GM23338 (cell line): ENCODE data around the gene TAF3. TPM values are rescaled to one million over a fixed set of nuclear protein-coding genes. Genes with fewer than 3 reads are reported as not detected.

Source experiments
- ATAC-seq: fragments of 200-7000 bp; cut with Tn5 transposase; 3 replicates; pipeline ENCODE4 v1.9.1; 2020
- DNase-seq: peaks from one replicate; pipeline ENCODE4 v3.0.0-alpha.2; 2015; ENCODE audit warnings: low spot score
- H2AFZ ChIP-seq: fragments of 200-600 bp; sonication (generic); 2 replicates; pipeline ENCODE4 v1.8.0; 2016; ENCODE audit warnings: antibody characterized with exemption, mild to moderate bottlenecking, moderate library complexity
- H3F3A ChIP-seq: fragments of 200-600 bp; sonication (generic); replicated peaks from 2 replicates; pipeline ENCODE4 v1.8.0; 2017; ENCODE audit warnings: antibody characterized with exemption, mixed run types, low read depth
- H3K27ac ChIP-seq: fragments of 200-600 bp; sonication (generic); 2 replicates; pipeline ENCODE4 v1.6.1; 2016; ENCODE audit warnings: low read depth
- H3K27me3 ChIP-seq: fragments of 200-600 bp; sonication (generic); 2 replicates; pipeline ENCODE4 v1.8.0; 2016; ENCODE audit warnings: mild to moderate bottlenecking, mixed run types, moderate library complexity; ENCODE audit not compliant: insufficient read depth
- H3K36me3 ChIP-seq: fragments of 200-600 bp; sonication (generic); 2 replicates; pipeline ENCODE4 v1.8.0; 2016; ENCODE audit warnings: mild to moderate bottlenecking; ENCODE audit not compliant: insufficient read depth
- H3K4me1 ChIP-seq: fragments of 200-600 bp; sonication (generic); 2 replicates; pipeline ENCODE4 v1.8.0; 2016; ENCODE audit warnings: mild to moderate bottlenecking, moderate library complexity; ENCODE audit not compliant: insufficient read depth
- H3K4me2 ChIP-seq: fragments of 200-600 bp; sonication (generic); 2 replicates; pipeline ENCODE4 v1.7.1; 2017; ENCODE audit warnings: mixed run types
- H3K4me3 ChIP-seq: fragments of 200-600 bp; sonication (generic); 2 replicates; pipeline ENCODE4 v1.6.1; 2016; ENCODE audit warnings: mixed run types
- H3K79me2 ChIP-seq: fragments of 200-600 bp; sonication (generic); replicated peaks from 2 replicates; pipeline ENCODE4 v1.8.0; 2017; ENCODE audit warnings: mild to moderate bottlenecking; ENCODE audit not compliant: insufficient read depth
- H3K9me2 ChIP-seq: fragments of 200-600 bp; sonication (generic); 2 replicates; pipeline ENCODE4 v1.8.0; 2017; ENCODE audit not compliant: insufficient read depth
- H4K20me1 ChIP-seq: fragments of 200-600 bp; sonication (generic); replicated peaks from 2 replicates; pipeline ENCODE4 v1.8.0; 2017; ENCODE audit warnings: mild to moderate bottlenecking; ENCODE audit not compliant: insufficient read depth
- H3K27ac Mint-ChIP-seq: 2 replicates; pipeline ENCODE4 v1.8.0; 2020; ENCODE audit warnings: inconsistent platforms, mild to moderate bottlenecking, moderate library complexity, mixed read lengths
- H3K27me3 Mint-ChIP-seq: 3 replicates; pipeline ENCODE4 v1.8.0; 2022; ENCODE audit warnings: low read depth, mild to moderate bottlenecking, moderate library complexity, mixed read lengths, inconsistent platforms; ENCODE audit not compliant: insufficient read depth, poor library complexity
- H3K36me3 Mint-ChIP-seq: 3 replicates; pipeline ENCODE4 v1.8.0; 2021; ENCODE audit warnings: low read depth, mild to moderate bottlenecking, inconsistent platforms, moderate library complexity, mixed read lengths
- H3K4me1 Mint-ChIP-seq: 3 replicates; pipeline ENCODE4 v1.8.0; 2020; ENCODE audit warnings: mild to moderate bottlenecking, inconsistent platforms, mixed read lengths
- H3K4me3 Mint-ChIP-seq: 3 replicates; pipeline ENCODE4 v1.8.0; 2021; ENCODE audit warnings: moderate library complexity, mild to moderate bottlenecking, inconsistent platforms, mixed read lengths
- H3K9me3 Mint-ChIP-seq: 3 replicates; pipeline ENCODE4 v1.8.0; 2020; ENCODE audit warnings: moderate library complexity, mild to moderate bottlenecking, inconsistent platforms, mixed read lengths
- CREB1 ChIP-seq: fragments of 250-450 bp; sonication (Bioruptor Pico); IDR thresholded peaks from 2 replicates; pipeline ENCODE4 v1.5.0; 2020; ENCODE audit warnings: low read depth, mild to moderate bottlenecking, moderate library complexity
- EZH2 ChIP-seq: fragments of 200-600 bp; sonication (generic); IDR thresholded peaks from one replicate; pipeline ENCODE4 v1.8.0; 2017; ENCODE audit warnings: antibody characterized with exemption, mild to moderate bottlenecking, low read depth; ENCODE audit not compliant: unreplicated experiment
- EZH2phosphoT487 ChIP-seq: fragments of 200-600 bp; sonication (generic); IDR thresholded peaks from one replicate; pipeline ENCODE4 v1.8.1; 2018; ENCODE audit warnings: antibody characterized with exemption; ENCODE audit not compliant: unreplicated experiment
- JUNB ChIP-seq: IDR thresholded peaks from one replicate; pipeline ENCODE4 v1.6.1; 2016; ENCODE audit warnings: antibody characterized with exemption; ENCODE audit not compliant: unreplicated experiment
- NANOG ChIP-seq: IDR thresholded peaks from 2 replicates; pipeline ENCODE4 v1.6.1; 2016; ENCODE audit warnings: antibody characterized with exemption, borderline replicate concordance
- POLR2AphosphoS5 ChIP-seq: IDR thresholded peaks from 2 replicates; pipeline ENCODE4 v1.6.1; 2016; ENCODE audit warnings: antibody characterized with exemption, low read depth
- STAT1 ChIP-seq: IDR thresholded peaks from one replicate; pipeline ENCODE4 v1.6.1; 2016; ENCODE audit warnings: antibody characterized with exemption; ENCODE audit not compliant: unreplicated experiment
- ZNF114 ChIP-seq: fragments of 250-450 bp; sonication (Bioruptor Pico); IDR thresholded peaks from 2 replicates; pipeline ENCODE4 v1.5.0; 2020; ENCODE audit warnings: mild to moderate bottlenecking, moderate library complexity
- ZNF331 ChIP-seq: fragments of 250-450 bp; sonication (Bioruptor Pico); IDR thresholded peaks from 2 replicates; pipeline ENCODE4 v1.5.0; 2020; ENCODE audit warnings: low read depth, mild to moderate bottlenecking, moderate library complexity
- polyA plus RNA-seq: library from polyadenylated mRNA; unstranded; fragments of >200 nt; fragmentation: Nextera tagmentation; extraction: Ambion mirVana; gene quantifications from 2 replicates; pipeline ENCODE4 v1.2.1, GENCODE V29; 2016
- total RNA-seq: library from RNA; depleted of rRNA; stranded (reverse); fragments of >200 nt; shearing (Covaris generic); gene quantifications from 2 replicates; pipeline ENCODE4 v1.2.3, GENCODE V29; 2014
- TF ChIP-seq, protein P1 (sequence below): IDR thresholded peaks from 2 replicates; pipeline ENCODE4 v1.6.1; 2016; ENCODE audit warnings: antibody characterized with exemption
- TF ChIP-seq, protein P2 (sequence below): fragments of 250-450 bp; sonication (Bioruptor Pico); IDR thresholded peaks from 2 replicates; pipeline ENCODE4 v1.5.0; 2020; ENCODE audit warnings: mild to moderate bottlenecking, moderate library complexity
- TF ChIP-seq, protein P3 (sequence below), 2 experiments: fragments of 200-600 bp in 1 of 2; sonication (generic) in 1 of 2; conservative IDR thresholded peaks; 2 replicates each; pipeline versions ENCODE4 v1.5.1 to v1.6.1; 2016 to 2017; ENCODE audit warnings: antibody characterized with exemption in 2 of 2, low read depth in 2 of 2, mild to moderate bottlenecking in 2 of 2, moderate library complexity in 1 of 2
- TF ChIP-seq, protein P4 (sequence below): IDR thresholded peaks from one replicate; pipeline ENCODE4 v1.6.1; 2018; ENCODE audit warnings: antibody characterized with exemption; ENCODE audit not compliant: unreplicated experiment

TAF3 gene
- total and polyA plus RNA-seq, 2 experiments from 2014 or later, result 6.4 to 15.2 TPM

DNA sequence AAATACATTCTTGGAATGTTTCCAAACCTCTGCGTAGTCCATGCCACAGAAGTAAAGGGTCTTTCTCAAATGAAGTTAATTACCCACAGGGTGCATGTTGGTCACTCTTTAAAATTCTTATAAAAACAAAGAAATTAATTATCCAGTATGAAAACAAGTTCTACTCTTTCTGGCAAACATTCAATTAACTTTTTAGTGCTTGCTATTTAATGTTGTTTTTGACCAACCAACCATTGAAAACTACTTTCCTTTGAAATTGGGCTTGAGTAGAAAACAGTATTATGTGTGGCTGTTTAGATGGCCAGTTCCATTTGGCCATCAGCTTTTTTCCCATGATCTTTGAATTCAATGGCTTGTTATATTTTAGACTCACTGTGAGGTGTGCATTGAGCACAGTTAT is 83.0 kb downstream of the TAF3 start:
- Histone ChIP-seq H3K4me2 (no peak overlapping the region), H3K79me2 (no peaks in the 10 kb centered on the region), H3K27ac (no peak overlapping the region), H3K9me2 (no peaks in the 10 kb centered on the region), H3F3A (no peaks in the 10 kb centered on the region), H3K36me3 (no peaks in the 10 kb centered on the region), H3K27me3 (no peaks in the 10 kb centered on the region), H4K20me1 (no peaks in the 10 kb centered on the region; the same call in 1 of the 2 replicates), H3K4me1 (peaks cover 4% of the 10 kb centered on the region; the same call in 1 of the 2 replicates), H2AFZ (no peak overlapping the region), H3K4me3 (no peak overlapping the region)
- Mint-ChIP-seq H3K4me3 (no peak overlapping the region), H3K27me3 (no peaks in the 10 kb centered on the region), H3K4me1 (peaks cover 11% of the 10 kb centered on the region; the same call in 2 of the 3 replicates), H3K9me3 (no peaks in the 10 kb centered on the region; the same call in 2 of the 3 replicates), H3K36me3 (no peaks in the 10 kb centered on the region), H3K27ac (no peak overlapping the region)
- no peak for DNase-seq
- no peak for ATAC-seq
- TF ChIP-seq STAT1, result no peak
- TF ChIP-seq EZH2phosphoT487, result no peak
- TF ChIP-seq JUNB, result no peak
- TF ChIP-seq, protein P1, sequence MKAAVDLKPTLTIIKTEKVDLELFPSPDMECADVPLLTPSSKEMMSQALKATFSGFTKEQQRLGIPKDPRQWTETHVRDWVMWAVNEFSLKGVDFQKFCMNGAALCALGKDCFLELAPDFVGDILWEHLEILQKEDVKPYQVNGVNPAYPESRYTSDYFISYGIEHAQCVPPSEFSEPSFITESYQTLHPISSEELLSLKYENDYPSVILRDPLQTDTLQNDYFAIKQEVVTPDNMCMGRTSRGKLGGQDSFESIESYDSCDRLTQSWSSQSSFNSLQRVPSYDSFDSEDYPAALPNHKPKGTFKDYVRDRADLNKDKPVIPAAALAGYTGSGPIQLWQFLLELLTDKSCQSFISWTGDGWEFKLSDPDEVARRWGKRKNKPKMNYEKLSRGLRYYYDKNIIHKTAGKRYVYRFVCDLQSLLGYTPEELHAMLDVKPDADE, result no peak
- no peak for TF ChIP-seq ZNF114 (CRISPR knock-in tag)
- no peak for TF ChIP-seq ZNF331
- TF ChIP-seq POLR2AphosphoS5, result no peak
- no peak for TF ChIP-seq EZH2
- TF ChIP-seq NANOG, result no peak
- no peak for TF ChIP-seq CREB1 (CRISPR knock-in tag)
- TF ChIP-seq, protein P2, sequence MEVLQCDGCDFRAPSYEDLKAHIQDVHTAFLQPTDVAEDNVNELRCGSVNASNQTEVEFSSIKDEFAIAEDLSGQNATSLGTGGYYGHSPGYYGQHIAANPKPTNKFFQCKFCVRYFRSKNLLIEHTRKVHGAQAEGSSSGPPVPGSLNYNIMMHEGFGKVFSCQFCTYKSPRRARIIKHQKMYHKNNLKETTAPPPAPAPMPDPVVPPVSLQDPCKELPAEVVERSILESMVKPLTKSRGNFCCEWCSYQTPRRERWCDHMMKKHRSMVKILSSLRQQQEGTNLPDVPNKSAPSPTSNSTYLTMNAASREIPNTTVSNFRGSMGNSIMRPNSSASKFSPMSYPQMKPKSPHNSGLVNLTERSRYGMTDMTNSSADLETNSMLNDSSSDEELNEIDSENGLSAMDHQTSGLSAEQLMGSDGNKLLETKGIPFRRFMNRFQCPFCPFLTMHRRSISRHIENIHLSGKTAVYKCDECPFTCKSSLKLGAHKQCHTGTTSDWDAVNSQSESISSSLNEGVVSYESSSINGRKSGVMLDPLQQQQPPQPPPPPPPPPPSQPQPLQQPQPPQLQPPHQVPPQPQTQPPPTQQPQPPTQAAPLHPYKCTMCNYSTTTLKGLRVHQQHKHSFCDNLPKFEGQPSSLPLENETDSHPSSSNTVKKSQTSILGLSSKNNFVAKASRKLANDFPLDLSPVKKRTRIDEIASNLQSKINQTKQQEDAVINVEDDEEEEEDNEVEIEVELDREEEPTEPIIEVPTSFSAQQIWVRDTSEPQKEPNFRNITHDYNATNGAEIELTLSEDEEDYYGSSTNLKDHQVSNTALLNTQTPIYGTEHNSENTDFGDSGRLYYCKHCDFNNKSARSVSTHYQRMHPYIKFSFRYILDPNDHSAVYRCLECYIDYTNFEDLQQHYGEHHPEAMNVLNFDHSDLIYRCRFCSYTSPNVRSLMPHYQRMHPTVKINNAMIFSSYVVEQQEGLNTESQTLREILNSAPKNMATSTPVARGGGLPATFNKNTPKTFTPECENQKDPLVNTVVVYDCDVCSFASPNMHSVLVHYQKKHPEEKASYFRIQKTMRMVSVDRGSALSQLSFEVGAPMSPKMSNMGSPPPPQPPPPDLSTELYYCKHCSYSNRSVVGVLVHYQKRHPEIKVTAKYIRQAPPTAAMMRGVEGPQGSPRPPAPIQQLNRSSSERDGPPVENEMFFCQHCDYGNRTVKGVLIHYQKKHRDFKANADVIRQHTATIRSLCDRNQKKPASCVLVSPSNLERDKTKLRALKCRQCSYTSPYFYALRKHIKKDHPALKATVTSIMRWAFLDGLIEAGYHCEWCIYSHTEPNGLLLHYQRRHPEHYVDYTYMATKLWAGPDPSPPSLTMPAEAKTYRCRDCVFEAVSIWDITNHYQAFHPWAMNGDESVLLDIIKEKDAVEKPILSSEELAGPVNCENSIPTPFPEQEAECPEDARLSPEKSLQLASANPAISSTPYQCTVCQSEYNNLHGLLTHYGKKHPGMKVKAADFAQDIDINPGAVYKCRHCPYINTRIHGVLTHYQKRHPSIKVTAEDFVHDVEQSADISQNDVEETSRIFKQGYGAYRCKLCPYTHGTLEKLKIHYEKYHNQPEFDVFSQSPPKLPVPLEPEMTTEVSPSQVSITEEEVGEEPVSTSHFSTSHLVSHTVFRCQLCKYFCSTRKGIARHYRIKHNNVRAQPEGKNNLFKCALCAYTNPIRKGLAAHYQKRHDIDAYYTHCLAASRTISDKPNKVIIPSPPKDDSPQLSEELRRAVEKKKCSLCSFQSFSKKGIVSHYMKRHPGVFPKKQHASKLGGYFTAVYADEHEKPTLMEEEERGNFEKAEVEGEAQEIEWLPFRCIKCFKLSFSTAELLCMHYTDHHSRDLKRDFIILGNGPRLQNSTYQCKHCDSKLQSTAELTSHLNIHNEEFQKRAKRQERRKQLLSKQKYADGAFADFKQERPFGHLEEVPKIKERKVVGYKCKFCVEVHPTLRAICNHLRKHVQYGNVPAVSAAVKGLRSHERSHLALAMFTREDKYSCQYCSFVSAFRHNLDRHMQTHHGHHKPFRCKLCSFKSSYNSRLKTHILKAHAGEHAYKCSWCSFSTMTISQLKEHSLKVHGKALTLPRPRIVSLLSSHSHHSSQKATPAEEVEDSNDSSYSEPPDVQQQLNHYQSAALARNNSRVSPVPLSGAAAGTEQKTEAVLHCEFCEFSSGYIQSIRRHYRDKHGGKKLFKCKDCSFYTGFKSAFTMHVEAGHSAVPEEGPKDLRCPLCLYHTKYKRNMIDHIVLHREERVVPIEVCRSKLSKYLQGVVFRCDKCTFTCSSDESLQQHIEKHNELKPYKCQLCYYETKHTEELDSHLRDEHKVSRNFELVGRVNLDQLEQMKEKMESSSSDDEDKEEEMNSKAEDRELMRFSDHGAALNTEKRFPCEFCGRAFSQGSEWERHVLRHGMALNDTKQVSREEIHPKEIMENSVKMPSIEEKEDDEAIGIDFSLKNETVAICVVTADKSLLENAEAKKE (CRISPR knock-in tag), result no peak
- TF ChIP-seq, protein P3, sequence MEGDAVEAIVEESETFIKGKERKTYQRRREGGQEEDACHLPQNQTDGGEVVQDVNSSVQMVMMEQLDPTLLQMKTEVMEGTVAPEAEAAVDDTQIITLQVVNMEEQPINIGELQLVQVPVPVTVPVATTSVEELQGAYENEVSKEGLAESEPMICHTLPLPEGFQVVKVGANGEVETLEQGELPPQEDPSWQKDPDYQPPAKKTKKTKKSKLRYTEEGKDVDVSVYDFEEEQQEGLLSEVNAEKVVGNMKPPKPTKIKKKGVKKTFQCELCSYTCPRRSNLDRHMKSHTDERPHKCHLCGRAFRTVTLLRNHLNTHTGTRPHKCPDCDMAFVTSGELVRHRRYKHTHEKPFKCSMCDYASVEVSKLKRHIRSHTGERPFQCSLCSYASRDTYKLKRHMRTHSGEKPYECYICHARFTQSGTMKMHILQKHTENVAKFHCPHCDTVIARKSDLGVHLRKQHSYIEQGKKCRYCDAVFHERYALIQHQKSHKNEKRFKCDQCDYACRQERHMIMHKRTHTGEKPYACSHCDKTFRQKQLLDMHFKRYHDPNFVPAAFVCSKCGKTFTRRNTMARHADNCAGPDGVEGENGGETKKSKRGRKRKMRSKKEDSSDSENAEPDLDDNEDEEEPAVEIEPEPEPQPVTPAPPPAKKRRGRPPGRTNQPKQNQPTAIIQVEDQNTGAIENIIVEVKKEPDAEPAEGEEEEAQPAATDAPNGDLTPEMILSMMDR (conservative IDR thresholded peaks at IDR 0.05; ENCODE audit: low read depth in 2 of 2), result no peak
- TF ChIP-seq, protein P4, sequence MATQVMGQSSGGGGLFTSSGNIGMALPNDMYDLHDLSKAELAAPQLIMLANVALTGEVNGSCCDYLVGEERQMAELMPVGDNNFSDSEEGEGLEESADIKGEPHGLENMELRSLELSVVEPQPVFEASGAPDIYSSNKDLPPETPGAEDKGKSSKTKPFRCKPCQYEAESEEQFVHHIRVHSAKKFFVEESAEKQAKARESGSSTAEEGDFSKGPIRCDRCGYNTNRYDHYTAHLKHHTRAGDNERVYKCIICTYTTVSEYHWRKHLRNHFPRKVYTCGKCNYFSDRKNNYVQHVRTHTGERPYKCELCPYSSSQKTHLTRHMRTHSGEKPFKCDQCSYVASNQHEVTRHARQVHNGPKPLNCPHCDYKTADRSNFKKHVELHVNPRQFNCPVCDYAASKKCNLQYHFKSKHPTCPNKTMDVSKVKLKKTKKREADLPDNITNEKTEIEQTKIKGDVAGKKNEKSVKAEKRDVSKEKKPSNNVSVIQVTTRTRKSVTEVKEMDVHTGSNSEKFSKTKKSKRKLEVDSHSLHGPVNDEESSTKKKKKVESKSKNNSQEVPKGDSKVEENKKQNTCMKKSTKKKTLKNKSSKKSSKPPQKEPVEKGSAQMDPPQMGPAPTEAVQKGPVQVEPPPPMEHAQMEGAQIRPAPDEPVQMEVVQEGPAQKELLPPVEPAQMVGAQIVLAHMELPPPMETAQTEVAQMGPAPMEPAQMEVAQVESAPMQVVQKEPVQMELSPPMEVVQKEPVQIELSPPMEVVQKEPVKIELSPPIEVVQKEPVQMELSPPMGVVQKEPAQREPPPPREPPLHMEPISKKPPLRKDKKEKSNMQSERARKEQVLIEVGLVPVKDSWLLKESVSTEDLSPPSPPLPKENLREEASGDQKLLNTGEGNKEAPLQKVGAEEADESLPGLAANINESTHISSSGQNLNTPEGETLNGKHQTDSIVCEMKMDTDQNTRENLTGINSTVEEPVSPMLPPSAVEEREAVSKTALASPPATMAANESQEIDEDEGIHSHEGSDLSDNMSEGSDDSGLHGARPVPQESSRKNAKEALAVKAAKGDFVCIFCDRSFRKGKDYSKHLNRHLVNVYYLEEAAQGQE, result no peak
